NCI-H2227 treated with DMSO at 0.1 percent for 48 hours (cell line): ENCODE results near the gene SRCIN1.
A peak's percentile ranks its signal among the peaks of the same experiment; 100 is the strongest.
"Not testable (repeated sequence)": the region's sequence is repeated elsewhere in the genome, so short reads cannot be mapped to it uniquely, and the experiment has no call there.

Experiments used
- DNase-seq: peaks from one replicate; lab custom pipeline; 2025; lab: John Stamatoyannopoulos, UW

Gene SRCIN1

DNA sequence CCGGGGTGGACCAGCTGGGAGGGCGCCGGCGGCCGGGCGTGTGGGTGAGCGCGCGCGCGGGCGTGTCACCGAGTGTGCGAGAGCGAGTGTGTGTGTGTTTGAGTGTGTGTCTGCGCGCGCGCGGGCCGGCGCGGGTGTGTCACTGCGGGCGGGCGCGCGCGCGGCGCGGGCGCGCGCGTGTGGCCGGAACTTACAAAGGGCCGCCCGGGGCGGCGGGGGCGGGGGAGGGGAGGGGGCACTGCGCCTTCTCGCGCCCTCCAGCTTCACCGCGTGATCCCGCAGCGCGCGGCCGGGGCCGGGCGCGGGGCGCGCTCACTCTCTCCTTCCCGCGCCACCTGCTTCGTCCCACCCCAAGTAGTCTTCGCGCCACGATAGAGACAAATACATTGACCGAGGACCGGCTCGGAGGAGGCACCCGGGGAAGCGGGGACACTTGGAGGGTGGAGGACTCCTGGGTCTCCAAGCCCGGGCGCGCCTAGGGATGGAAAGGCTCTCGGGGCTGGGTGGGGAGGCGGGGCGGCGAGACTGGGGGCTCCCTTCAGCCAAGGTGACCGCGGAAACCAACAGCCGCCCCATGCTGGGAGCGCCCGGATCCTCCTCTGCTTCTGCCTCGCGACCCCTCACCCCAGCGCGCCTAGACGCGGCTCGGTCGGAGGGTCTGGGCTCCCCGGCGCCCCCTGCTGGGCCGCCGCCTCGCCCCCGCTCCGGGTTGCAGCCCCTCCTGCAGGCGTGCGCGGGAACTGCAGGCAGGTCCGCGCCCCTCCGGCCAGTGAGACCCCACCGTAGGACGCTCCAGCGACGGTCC lies at the start of gene SRCIN1:
Gene SRCIN1, minus strand, starts transcription at position 112 of the 805 bp plus-strand sequence. CDS start 247 bp downstream, outside the sequence.
- DNase-seq, result peak; percentile 72

DNA sequence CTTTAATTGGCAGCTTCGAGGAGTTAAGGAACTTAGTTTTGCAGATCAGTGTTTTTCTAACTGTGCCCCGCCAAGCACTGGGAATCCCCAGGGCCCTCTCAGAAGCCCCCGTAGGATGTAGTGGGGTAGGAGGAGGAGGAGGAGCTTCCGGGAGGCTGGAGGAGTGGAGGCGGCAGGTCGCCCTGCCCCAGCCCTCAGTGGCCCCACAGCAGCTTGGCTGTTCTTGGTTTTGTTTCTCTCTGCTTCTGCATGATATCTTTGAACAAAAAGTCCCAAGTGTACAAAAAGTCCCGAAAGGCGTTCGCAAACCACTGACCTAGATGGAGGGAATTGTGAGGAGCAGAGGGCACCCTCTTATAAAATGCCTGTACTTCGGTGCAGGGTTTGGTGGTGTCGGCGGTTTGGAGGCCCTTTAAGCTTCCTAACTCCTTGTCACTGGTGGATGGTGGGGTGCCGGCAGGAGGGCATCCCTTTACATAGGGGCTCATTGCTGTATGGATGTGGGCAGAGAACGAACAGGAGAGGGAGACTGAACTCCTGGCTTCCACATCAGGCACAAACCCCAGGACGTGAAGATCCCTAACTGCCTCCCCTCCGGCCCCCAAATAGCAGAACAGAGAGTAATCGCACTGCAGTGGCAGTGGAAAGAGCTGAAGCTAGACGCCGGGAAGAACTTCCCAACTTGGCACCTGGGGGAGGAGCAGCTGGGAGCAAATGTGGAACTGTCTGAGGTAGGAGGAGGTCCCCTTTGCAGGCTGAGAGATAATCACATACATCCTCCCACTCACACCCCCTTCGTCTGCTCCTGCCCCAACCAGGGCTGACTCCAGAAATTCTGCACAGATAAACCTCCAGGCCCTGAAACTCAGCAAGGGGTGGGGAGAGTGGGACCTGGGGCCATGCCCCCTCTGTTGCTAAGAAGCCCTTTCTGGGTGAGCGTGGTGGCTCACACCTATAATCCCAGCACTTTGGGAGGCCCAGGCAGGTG lies 49.0 kb upstream of the SRCIN1 start:
- DNase-seq, result no peak

DNA sequence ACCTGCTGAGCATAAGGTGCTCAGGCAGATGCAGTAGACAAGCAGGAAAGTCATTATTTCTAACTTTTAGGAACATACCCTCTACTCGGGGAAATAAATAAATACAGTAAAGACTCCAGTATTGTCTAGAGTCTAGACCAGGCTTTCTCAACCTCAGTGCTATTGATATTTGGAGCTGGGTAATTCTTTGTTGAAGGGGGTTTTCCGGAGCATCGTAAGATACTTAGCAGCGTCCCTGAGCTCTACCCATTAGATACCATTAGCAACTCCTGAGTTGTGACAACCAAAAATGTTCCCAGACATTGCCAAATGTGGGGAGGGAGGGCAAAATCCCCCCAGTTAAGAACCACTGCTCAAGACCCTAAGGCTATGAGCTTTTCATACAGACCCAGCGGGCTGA lies 47.9 kb upstream of the SRCIN1 start:
- no peak for DNase-seq

GRCh38 chr17:38653230-38653629 lies 47.5 kb upstream of the SRCIN1 start:
- DNase-seq, result no peak

- DNase-seq, result not testable (repeated sequence)
Observed at GRCh38 chr17:38650653-38651173, 45.0 kb upstream of the SRCIN1 start.

DNA sequence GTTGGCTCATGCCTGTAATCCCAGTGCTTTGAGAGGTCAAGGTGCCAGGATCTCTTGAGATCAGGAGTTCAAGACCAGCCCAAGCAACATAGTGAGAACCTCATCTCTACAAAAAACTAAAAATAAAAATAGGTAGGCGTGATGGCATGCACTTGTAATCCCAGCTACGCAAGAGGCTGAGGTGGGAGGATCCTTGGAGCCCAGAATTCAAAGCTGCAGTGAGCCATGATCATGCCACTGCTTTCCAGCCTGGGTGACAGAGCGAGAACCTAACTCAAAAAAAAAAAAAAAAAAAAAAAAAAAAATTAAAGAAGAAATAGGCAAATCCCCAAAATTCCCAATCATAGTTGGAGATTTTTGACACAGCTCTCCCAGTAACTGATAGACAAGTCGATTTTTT lies 32.2 kb upstream of the SRCIN1 start:
- DNase-seq, result no peak

DNA sequence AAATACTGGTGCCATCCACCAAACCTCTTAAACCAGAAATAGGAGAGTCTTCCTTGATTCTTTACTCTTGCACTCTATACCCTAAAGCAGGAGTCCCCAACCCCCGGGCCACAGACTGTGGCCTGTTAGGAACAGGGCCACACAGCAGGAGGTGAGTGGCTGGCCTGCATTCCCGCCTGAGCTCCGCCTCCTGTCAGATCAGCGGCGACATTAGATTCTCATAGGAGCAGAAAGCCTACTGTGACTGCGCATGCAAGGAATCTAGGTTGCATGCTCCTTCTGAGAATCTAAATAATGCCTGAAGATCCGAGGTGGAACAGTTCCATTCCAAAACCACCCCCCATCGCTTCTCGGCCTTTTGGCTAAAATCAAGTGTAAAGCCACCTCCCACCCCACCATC lies 30.3 kb upstream of the SRCIN1 start:
- no peak for DNase-seq

DNA sequence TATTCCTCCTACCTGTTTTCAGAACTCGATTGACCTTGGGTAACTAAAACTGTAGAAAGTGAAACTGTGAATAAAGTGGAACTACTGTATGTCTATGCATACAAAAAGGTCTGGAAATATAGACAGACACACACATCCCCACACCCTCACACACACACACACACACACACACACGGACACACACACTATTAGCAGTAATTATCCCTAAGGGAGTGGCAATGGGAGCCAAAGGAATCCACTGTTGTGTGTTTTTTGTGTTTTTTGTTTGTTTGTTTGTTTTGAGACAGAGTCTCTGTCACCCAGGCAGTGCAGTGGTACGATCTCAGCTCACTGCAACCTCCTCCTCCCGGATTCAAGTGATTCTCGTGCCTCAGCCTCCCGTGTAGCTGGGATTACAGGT lies 26.6 kb upstream of the SRCIN1 start:
- no peak for DNase-seq

- no peak for DNase-seq
Observed at GRCh38 chr17:38628441-38628840, 22.7 kb upstream of the SRCIN1 start.

DNA sequence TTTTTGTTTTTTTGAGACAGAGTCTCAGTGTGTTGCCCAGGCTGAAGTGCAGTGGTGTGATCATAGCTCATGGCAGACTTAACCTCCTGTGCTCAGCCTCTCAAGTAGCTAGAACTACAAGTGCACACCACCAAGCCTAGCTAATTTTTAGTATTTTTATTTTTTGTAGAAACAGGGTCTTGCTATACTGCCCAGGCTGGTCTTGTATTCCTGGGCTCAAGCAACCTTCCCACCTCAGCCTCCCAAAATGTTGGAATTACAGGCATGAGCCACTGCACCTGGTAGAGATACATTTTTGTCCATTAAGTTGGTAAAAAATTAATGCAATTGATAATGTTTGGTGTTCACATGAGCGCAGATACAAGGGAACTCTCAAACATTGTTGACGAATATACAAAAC lies 22.2 kb upstream of the SRCIN1 start:
- DNase-seq, result no peak

- not testable (repeated sequence) for DNase-seq
Observed at GRCh38 chr17:38626606-38627226, 21.0 kb upstream of the SRCIN1 start.

DNA sequence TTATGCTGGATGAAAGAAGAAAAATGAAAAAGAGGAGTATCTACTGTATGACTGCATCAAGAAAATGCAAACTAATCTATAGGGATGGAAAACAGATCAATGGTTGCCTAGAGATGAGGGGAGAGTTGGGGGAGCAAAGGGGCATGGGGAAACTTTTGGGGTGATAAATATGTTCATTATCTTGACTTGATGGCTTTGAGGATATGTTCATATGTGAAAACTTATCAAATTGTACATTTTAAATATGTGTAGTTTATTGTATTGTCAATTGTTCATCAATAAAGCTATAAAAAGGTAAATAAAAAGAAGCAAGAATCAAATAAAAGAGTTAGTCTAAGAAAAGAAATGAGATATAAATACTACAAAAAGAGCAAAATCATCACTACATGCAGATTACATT lies 19.7 kb upstream of the SRCIN1 start:
- DNase-seq, result no peak

GRCh38 chr17:38624782-38625355 lies 19.1 kb upstream of the SRCIN1 start:
- DNase-seq, result not testable (repeated sequence)

GRCh38 chr17:38621538-38621937 lies 15.8 kb upstream of the SRCIN1 start:
- DNase-seq, result no peak

- DNase-seq, result no peak
Observed at GRCh38 chr17:38620551-38621277, 15.0 kb upstream of the SRCIN1 start.

DNA sequence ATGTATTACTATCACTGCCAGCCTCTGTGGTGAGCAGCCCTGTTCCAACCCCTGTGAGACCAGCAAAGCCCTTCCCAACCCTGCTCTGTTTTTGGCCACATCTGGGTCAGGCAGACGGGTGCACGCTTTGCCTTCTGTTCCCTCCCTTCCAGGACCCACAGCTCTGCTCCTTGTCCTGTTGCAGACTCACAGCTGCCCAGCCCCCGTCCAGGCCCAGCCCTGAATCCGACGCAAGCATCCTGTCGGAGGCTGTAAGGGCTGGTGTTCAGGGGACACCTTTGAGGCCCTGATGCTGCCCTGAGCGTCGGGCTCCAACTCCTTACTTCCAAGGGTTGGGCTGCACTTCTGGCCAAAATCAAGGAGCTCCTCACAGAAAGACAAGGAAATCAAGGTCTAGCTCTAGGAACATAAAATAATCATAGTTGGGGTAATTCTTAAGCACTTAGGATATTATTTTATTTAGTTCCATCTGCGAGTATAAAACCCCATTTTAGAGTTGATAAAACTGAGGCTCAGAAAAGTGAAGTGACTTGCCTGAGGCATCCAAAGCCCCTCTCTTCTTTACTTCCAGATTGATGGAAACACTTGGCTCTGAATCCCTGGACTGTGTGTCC lies 14.3 kb upstream of the SRCIN1 start:
- DNase-seq, result no peak

- no peak for DNase-seq
Observed at GRCh38 chr17:38619451-38619795, 13.7 kb upstream of the SRCIN1 start.

- DNase-seq, result no peak
Observed at GRCh38 chr17:38617967-38618760, 12.4 kb upstream of the SRCIN1 start.

DNA sequence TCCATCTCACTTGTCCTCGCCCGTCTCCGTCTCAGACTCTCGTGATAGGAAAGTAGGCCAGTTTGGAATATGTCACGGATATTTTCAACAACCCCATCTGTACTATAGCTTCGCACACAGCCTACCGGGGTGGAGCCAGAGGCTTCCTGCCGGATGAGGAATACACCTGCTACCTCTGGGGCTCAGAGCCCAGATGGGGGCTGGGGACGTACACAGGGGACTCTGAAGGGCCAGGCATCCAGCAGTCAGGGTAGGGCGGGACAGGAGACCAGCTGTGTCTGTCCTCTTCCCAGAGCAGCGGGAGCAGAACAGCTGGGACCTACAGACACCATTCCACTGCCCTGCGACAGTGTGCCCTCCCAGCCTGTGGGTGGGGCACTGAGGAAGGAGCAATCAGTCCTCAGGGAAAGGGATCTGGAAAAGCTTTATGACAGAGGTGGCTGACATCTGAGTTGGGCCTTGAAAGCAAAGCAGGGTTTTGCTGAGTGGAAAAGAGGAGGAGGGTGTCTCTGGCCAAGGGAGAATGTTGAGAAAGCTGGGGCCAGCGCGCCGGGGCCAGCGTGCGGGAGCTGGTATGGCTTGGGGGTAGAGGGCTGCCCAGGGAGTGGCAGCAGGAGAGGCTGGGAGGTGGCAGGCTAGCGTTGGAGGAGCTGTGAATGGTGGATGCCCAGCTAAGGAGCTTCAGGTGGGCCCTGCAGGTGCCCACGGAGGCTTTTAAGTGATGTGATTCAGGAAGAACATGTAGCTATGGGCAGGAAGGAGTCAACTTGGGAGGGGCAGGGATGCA lies 11.5 kb upstream of the SRCIN1 start:
- DNase-seq, result no peak
